NCI-H1436 (cell line): Measurements from ENCODE around the gene TIMM17A.

Experiments
- DNase-seq: peaks from one replicate; lab custom pipeline; 2025; lab: John Stamatoyannopoulos, UW

The TIMM17A gene

DNA sequence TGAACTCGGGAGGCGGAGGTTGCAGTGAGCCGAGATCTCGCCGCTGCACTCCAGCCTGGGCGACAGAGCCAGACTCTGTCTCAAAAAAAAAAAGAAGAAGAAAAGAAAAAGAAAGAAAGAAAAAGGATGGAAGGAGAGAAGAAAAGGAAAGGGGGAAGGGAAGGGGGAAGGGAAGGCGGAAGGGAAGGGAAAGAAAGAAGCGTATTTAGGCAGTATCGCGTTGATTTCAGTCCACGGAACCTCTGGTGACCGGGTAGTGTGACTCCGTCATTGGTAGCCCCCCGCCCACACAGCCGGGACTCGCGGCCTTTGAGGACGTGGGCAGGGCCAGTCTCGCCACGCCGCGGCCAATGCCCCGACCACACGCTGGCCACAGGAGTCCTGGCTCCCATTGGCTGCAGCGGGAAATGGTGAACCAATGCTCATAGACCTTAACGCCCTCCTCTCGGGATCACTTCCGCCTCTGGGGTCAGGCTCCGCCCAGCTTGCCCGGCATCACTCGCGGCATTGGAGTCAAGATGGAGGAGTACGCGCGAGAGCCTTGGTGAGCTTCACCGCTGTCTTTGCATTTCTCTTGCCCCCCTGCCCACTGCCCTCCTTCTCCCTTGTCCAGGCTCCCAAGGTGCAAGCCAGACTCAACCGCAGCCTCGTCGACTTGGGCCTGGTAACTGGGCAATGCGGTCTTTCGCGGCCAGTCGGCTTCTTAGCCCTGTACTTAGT lies at the start of gene TIMM17A:
TIMM17A (plus strand) TSS at position 495 of the 720 bp plus-strand sequence; CDS start at position 519, 24 bp downstream.
- peak; percentile 96 for DNase-seq

DNA sequence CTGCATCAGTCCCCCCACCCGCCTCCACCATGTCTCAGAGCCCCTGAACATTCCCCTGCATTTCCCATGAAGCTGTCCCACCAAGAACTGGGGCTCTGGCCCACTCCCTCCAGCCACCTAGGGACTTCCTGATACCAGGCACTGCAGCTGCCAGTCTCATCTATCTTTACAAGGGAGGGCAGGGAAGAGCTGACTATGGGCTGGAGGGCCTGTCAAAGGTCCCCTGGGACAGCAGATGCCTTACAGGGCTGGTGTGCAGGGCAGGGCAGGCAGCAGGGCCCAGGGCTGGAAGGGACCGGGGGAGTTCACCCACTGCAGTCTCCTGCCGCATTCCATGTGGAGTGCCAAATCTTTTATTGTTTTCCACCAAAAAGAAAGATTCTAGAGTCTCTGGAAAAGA lies 49.0 kb upstream of the TIMM17A start:
- no peak for DNase-seq

DNA sequence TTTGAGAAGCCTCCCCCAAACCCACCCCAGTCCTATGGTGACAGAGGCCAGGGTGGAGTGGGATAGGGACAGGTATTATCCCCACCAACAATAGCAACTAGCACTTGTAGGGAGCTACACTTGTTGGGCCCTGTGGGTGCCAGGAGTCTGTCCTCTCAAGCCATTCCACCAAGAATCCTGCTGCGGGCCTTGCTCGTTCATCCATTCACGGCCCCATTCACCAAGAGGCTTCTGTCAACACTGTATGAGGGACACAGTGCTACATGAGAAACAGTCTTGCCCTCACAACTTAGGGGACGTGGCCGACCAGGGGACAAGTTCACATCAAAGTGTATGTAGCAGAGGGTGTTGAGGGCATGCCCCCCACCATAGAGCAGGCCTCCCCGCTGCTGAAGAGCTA lies 47.7 kb upstream of the TIMM17A start:
- DNase-seq, result no peak

GRCh38 chr1:201911826-201912571 lies 43.3 kb upstream of the TIMM17A start:
- DNase-seq, result no peak

- DNase-seq, result no peak
These were observed 42.5 kb upstream of the TIMM17A start for GRCh38 chr1:201912832-201913231.

DNA sequence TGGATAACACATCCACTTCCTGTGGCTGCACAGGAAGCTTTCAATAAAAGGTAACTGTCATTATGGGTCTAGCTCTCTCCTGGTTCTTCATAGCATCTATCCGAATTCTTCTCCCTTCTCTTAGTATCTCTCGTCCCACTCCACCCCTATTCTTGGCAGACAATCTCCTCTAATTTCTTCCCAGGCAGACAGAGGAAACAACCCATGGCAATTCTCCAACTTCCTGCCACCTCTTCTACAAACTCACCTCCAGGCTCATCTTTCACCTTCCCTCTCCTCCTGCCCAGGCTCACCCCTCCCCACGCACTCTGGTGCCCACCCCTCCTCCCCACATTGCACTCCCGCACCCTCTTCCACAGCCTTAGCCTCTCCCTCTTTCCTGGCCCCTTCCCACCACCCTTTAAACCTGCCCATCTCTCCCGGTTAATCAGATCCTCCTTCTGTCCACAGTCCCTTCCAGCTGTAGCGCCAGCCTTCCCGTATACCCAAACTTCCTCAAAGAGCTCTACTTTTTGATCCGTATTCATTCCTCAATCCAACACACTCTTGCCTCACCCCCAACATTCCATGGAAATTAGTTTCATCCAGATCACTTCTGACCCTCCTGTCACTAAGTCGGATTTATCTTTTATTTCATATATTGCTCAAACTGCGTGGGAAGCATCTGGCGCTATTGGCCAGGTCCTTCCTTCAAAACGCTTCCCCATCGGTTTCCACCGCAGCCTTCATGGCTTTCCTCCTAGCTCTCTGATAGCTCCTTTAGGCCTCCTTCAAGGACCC lies 40.7 kb upstream of the TIMM17A start:
- DNase-seq, result no peak

- DNase-seq, result peak; percentile 6
These were observed 38.6 kb upstream of the TIMM17A start for GRCh38 chr1:201916649-201917249.

DNA sequence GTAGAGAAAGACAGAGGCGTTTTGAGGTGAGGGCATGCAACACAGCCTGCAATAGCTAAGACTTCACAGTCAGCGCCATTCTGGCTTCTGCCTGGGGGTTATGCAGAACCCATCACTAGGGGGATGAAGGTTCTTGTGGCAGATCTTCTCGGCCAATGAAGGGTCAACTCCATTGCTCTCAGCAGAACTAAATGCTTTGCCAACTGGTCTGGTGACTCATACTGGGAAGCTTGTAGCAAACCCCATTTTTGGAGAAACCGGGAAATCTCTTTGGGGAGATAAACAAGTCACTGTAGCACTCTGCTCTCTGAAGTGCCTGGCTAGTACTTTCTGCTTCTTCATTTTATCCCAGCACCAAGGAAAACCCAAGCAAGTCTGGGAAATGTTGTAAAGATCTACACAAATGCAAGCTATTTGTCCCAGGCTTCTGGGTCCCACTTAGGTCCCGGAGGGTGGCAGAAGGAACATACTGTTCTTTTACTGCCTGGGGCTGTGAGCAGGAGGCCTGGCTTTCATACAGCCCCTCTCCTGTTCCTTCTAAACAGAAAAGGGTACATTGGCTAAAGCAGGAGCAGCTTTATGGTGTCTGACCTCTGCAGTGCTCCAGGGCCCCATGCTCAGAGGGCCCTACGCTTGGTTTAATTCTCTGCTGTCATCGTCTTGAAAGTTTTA lies 37.8 kb upstream of the TIMM17A start:
- DNase-seq, result no peak

GRCh38 chr1:201918343-201918742 lies 37.0 kb upstream of the TIMM17A start:
- DNase-seq, result no peak

- no peak for DNase-seq
These were observed 33.2 kb upstream of the TIMM17A start for GRCh38 chr1:201921952-201922558.

GRCh38 chr1:201925301-201925567 lies 30.1 kb upstream of the TIMM17A start:
- DNase-seq, result no peak

DNA sequence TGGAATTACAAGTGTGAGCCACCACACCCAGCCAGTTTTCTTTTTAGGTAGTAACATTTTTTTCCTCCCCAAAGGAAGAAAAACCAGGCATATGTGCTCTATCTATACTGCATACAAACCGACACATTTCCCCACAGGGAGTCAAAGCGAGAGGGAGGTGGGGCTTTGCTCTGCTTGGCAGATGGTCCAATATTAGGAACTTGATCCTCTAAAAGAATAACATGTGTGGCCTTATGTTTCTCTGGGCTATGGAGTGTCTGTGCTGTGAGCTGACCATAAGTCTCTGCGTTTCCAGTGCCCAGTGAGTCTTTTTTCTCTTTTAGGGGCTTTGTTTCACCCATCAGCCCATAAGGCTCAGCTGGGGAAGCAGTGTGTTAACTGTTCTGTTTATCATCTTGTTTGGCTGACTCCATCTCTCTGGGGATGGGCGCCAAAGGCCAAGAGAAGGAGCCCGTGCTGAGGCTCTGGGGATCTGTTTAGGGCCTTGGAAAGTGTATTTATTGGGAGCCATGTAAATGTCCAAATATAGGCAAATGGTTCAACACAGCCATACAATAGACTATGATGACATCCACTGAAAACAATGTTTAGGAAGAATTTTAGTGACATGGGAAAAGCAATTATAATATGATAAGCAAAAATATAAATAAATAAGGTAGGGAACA lies 29.2 kb upstream of the TIMM17A start:
- DNase-seq, result no peak

GRCh38 chr1:201928266-201928665 lies 27.0 kb upstream of the TIMM17A start:
- DNase-seq, result no peak

DNA sequence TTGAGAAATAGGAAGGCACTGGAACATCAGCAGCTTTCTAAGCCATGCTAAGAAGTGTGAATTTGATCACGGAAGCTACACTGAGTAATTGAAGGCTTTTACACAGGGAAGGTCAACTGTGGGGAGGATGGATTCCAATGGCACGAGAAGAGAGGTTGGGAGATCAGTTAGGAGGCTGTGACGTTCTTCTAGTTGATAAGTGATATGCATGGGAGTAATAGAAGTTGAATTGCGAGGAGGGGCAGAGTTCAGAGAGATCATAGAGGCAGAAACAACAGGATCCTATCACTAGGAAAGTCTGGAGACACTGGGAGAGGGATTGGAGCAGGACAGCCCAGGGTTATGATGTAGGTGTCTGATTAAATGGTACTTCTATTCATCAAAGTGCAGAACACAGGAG lies 25.2 kb upstream of the TIMM17A start:
- DNase-seq, result no peak

- no peak for DNase-seq
These were observed 24.5 kb upstream of the TIMM17A start for GRCh38 chr1:201930803-201931202.

DNA sequence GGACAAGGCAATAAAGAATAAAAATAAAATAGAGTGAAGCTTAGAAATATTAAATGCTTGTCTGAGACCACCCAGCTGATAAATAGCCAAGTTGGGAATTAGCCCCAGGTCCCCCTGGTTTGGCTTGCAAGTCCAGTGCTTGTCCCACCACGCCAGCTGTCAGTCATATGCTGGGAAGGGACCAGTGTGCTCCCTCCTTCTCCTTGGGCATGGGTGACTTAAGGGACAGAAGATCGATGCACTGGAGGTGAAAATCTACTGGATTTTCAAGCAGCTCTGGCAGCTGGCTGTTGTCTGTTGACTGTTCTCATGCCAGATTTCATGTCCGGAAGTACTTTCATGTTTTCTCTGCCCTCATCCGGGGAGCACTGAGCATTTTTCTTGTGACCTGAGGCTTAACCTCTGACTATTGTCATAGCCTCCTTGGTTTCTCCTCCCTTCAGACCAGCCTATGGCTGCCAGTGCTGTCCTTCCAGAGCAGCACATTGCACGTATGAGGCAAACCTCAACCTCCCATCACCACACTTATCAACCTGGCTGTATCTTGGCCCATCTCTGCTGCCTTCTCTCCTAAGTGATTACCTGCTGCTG lies 21.4 kb upstream of the TIMM17A start:
- no peak for DNase-seq

GRCh38 chr1:201937624-201938213 lies 17.6 kb upstream of the TIMM17A start:
- DNase-seq, result no peak

DNA sequence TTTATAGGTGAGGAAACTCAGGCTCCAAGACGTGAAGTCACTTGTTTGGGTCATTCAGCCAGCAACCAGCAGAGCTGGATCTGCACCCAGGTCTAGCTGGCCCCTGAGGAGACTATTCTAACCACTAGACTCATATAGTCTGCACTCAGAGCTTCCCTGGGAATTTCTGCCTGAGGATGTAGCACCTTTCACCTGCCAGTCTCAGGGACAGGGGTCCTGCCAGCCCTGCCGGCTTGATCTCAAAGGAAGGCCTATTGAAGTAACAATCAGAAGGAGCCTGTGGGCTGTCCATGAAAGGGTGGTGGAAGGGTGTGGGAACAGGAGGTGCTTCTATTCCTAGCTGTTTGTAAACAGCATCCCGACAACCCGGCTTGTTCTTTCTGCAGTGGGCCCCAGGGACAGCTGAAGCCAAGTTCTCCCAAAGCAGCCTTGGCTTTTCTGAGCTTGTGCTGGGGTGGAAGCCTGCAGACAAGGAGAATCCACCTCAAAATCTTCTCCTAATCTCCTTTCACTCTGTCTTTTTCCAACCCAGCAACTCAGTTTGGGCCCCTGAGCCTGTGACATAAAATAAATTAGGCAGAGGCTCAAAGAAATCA lies 16.8 kb upstream of the TIMM17A start:
- DNase-seq, result no peak

DNA sequence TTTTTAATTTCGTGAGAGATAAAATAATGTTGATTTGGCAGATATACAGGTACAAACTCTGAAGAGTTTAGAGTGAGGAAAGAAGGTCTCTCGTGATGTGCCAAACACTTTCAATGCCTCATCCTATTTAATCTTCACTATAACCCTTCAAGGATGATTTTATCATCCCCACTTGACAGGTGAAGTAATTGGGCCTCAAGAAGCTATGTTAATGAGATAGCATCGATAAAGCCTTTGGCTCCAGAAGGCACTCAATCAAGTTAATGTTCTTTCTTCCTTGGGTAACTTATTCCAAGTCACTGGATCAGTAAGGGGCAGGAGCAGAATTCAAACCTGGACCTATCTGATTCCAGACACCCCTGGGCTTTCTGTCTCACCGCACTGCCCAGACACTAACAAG lies 16.2 kb upstream of the TIMM17A start:
- no peak for DNase-seq

DNA sequence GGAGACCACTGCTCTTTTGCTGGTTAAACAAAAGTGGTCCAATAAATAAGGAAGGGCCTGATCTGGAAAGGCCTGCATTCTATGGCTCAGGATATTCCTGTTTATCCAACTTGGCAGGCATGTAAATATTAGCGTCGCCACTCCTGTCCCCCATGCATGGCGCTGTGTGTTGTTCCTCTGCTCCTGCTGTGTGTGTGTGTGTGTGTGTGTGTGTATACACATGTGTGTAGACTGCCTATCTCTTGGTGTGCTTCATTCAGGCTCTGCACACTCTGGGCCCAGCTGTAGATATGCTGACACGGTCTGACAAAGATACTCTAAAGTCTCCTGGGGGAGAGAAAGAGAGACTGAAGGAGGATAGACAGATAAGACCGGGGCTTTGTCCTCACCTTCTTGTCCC lies 15.7 kb upstream of the TIMM17A start:
- DNase-seq, result no peak
